Right atrium auricular region (tissue), 2 donors: ENCODE results near the gene LPP. TPM values are rescaled to one million over a fixed set of nuclear protein-coding genes. Genes with fewer than 3 reads are reported as not detected.

Experiments used
- DNase-seq: peaks from one replicate; pipeline ENCODE4 v3.0.0-alpha.2; 2019; ENCODE audit warnings: low spot score
- H3K27ac ChIP-seq, 2 donors: fragments of 200-600 bp; sonication (generic); 1 replicate in 1 of 2; 2 replicates in 1 of 2; pipeline ENCODE4 v1.5.1; 2016 to 2019
- H3K27me3 ChIP-seq, 2 donors: fragments of 200-600 bp; sonication (generic); one replicate each; pipeline versions ENCODE4 v1.5.1 to v1.6.0; 2017 to 2019
- H3K36me3 ChIP-seq: fragments of 200-600 bp; sonication (generic); one replicate; pipeline ENCODE4 v1.5.1; 2016
- H3K4me1 ChIP-seq, 2 donors: fragments of 200-600 bp; sonication (generic); one replicate each; pipeline versions ENCODE4 v1.5.1 to v1.6.0; 2017 to 2019
- H3K4me3 ChIP-seq, 2 donors: fragments of 200-600 bp; sonication (generic); 1 replicate in 1 of 2; 2 replicates in 1 of 2; pipeline ENCODE4 v1.5.1; 2017 to 2019; ENCODE audit warnings: mild to moderate bottlenecking in 1 of 2, moderate library complexity in 1 of 2
- H3K9me3 ChIP-seq, 2 donors: fragments of 200-600 bp; sonication (generic); one replicate each; pipeline ENCODE4 v1.5.1; 2019
- CTCF ChIP-seq, 2 donors: fragments of 200-600 bp; sonication (generic); IDR thresholded peaks; one replicate each; pipeline ENCODE4 v1.5.1; 2019; ENCODE audit warnings: antibody characterized with exemption in 2 of 2
- total RNA-seq, 2 donors: library from RNA; depleted of rRNA; stranded (reverse); fragments of >200 nt; gene quantifications; one replicate each; pipeline ENCODE4 v1.1.0, GENCODE V29; 2016

LPP gene
- total RNA-seq, 2 donors from 2014 or later = 117 to 186 TPM

GRCh38 chr3:188527389-188527788, 373.4 kb downstream of the LPP start:
- H3K4me1 ChIP-seq = peaks cover 0 to 11% of the 10 kb centered on the region in 2 donors

GRCh38 chr3:188528396-188528795, 374.4 kb downstream of the LPP start:
- Histone ChIP-seq H3K4me1 (peaks cover 0 to 14% of the 10 kb centered on the region in 2 donors), H3K27ac (no peak overlapping the region), H3K27me3 (no peaks in the 10 kb centered on the region), H3K9me3 (no peaks in the 10 kb centered on the region), H3K4me3 (no peak overlapping the region), H3K36me3 (peaks cover 22% of the 10 kb centered on the region)
- DNase-seq = no peak
- TF ChIP-seq CTCF (IDR thresholded peaks at IDR 0.05) = no peak

More at GRCh38 chr3:188527389-188527788, 373.4 kb downstream of the LPP start:
- no peak for DNase-seq
- Histone ChIP-seq H3K9me3 (no peaks in the 10 kb centered on the region), H3K4me3 (no peak overlapping the region), H3K36me3 (peaks cover 22% of the 10 kb centered on the region), H3K27ac (no peak overlapping the region), H3K27me3 (no peaks in the 10 kb centered on the region)
- TF ChIP-seq CTCF (IDR thresholded peaks at IDR 0.05) = no peak

GRCh38 chr3:188529228-188529627, 375.3 kb downstream of the LPP start:
- Histone ChIP-seq H3K9me3 (no peaks in the 10 kb centered on the region), H3K27me3 (no peaks in the 10 kb centered on the region), H3K4me3 (no peak overlapping the region), H3K36me3 (peaks cover 20% of the 10 kb centered on the region), H3K27ac (no peak overlapping the region), H3K4me1 (peaks cover 0 to 14% of the 10 kb centered on the region in 2 donors)
- no peak for DNase-seq
- no peak for TF ChIP-seq CTCF (IDR thresholded peaks at IDR 0.05)

GRCh38 chr3:188530226-188530625, 376.3 kb downstream of the LPP start:
- Histone ChIP-seq H3K27me3 (no peaks in the 10 kb centered on the region), H3K4me1 (peaks cover 0 to 14% of the 10 kb centered on the region in 2 donors), H3K4me3 (no peak overlapping the region), H3K9me3 (no peaks in the 10 kb centered on the region), H3K27ac (no peak overlapping the region), H3K36me3 (peaks cover 10% of the 10 kb centered on the region)
- no peak for DNase-seq
- no peak for TF ChIP-seq CTCF (IDR thresholded peaks at IDR 0.05)

- Histone ChIP-seq H3K27ac (no peak overlapping the region), H3K36me3 (peaks cover 3% of the 10 kb centered on the region), H3K4me3 (no peak overlapping the region), H3K27me3 (no peaks in the 10 kb centered on the region), H3K9me3 (no peaks in the 10 kb centered on the region), H3K4me1 (peaks cover 0 to 14% of the 10 kb centered on the region in 2 donors)
- TF ChIP-seq CTCF (IDR thresholded peaks at IDR 0.05) = no peak
- DNase-seq = no peak
Observed at GRCh38 chr3:188531210-188531609, 377.3 kb downstream of the LPP start.

GRCh38 chr3:188533172-188533571, 379.2 kb downstream of the LPP start:
- TF ChIP-seq CTCF (IDR thresholded peaks at IDR 0.05) = no peak
- no peak overlapping the region for H3K27ac ChIP-seq

More at GRCh38 chr3:188533172-188533571, 379.2 kb downstream of the LPP start:
- DNase-seq = no peak
- no peaks in the 10 kb centered on the region for H3K36me3 ChIP-seq
- H3K9me3 ChIP-seq = no peaks in the 10 kb centered on the region
- H3K27me3 ChIP-seq = no peaks in the 10 kb centered on the region
- H3K4me3 ChIP-seq = no peak overlapping the region
- peaks cover 0 to 14% of the 10 kb centered on the region in 2 donors for H3K4me1 ChIP-seq
